Central memory CD8-positive, alpha-beta T cell (primary cell): ENCODE data around the gene RAB19.

ENCODE experiments used
- ATAC-seq: fragments of 150-1000 bp; cut with Tn5 transposase; replicated peaks from 2 replicates; pipeline ENCODE4 v1.10.0; 2022; ENCODE audit warnings: mild to moderate bottlenecking, moderate FRiP score, moderate number of reproducible peaks; ENCODE audit not compliant: poor library complexity, severe bottlenecking; ENCODE audit errors: extremely low read depth
- DNase-seq, 2 donors: peaks; one replicate each; pipeline ENCODE4 v3.0.0; 2021; ENCODE audit warnings: low spot score in 2 of 2
- H3K27ac Mint-ChIP-seq: one replicate; pipeline ENCODE4 v1.8.0; 2022; ENCODE audit warnings: low read depth, mild to moderate bottlenecking, moderate library complexity, mixed read lengths
- H3K27me3 Mint-ChIP-seq: one replicate; pipeline ENCODE4 v1.8.0; 2022; ENCODE audit warnings: mixed read lengths
- H3K36me3 Mint-ChIP-seq: one replicate; pipeline ENCODE4 v1.8.0; 2022; ENCODE audit warnings: mild to moderate bottlenecking, moderate library complexity, mixed read lengths; ENCODE audit not compliant: insufficient read depth
- H3K4me1 Mint-ChIP-seq: one replicate; pipeline ENCODE4 v1.8.0; 2022; ENCODE audit warnings: mixed read lengths
- H3K4me3 Mint-ChIP-seq: one replicate; pipeline ENCODE4 v1.8.0; 2022; ENCODE audit warnings: mild to moderate bottlenecking, moderate library complexity, mixed read lengths
- H3K9me3 Mint-ChIP-seq: one replicate; pipeline ENCODE4 v1.8.0; 2022; ENCODE audit warnings: mixed read lengths

The RAB19 gene

GRCh38 chr7:140475747-140476333 is 72.0 kb downstream of the RAB19 start:
- no peak for ATAC-seq
- Mint-ChIP-seq H3K27me3 (no peaks in the 10 kb centered on the region), H3K4me3 (peak overlapping the region; percentile 63), H3K27ac (peak overlapping the region; percentile 24), H3K36me3 (peaks cover 31% of the 10 kb centered on the region), H3K4me1 (peaks cover 36% of the 10 kb centered on the region), H3K9me3 (no peaks in the 10 kb centered on the region)
- peak in 1 of 2 donors; percentile 17 for DNase-seq

GRCh38 chr7:140476698-140477261 is 72.9 kb downstream of the RAB19 start:
- H3K9me3 Mint-ChIP-seq = no peaks in the 10 kb centered on the region
- H3K4me1 Mint-ChIP-seq = peaks cover 32% of the 10 kb centered on the region
- ATAC-seq (no peak), DNase-seq (no peak)
- no peaks in the 10 kb centered on the region for H3K27me3 Mint-ChIP-seq
- peaks cover 23% of the 10 kb centered on the region for H3K36me3 Mint-ChIP-seq
- peak overlapping the region; percentile 95 for H3K27ac Mint-ChIP-seq
- peak overlapping the region; percentile 95 for H3K4me3 Mint-ChIP-seq
